AG04449 (cell line): ENCODE results near the gene M1AP.

Source experiments
- CTCF ChIA-PET: fragments of 350-600 bp; formaldehyde crosslinking; extraction: SDS; loops from one replicate; lab custom pipeline; 2021; ENCODE audit warnings: antibody characterized with exemption; lab: Yijun Ruan, JAX
- POLR2A ChIA-PET: fragments of 400-600, 350-600 bp; formaldehyde crosslinking; extraction: SDS; loops from one replicate; lab custom pipeline; 2020; ENCODE audit warnings: antibody characterized with exemption, inconsistent platforms; lab: Yijun Ruan, JAX
- DNase-seq: peaks from one replicate; pipeline ENCODE4 v3.0.0-alpha.2; 2010; ENCODE audit warnings: low read depth, low spot score
- H3K4me3 ChIP-seq: 2 replicates; pipeline ENCODE4 v1.5.1; 2011; ENCODE audit warnings: low read depth, mild to moderate bottlenecking, control low read depth, low read length
- CTCF ChIP-seq: IDR thresholded peaks from one replicate; pipeline ENCODE4 v1.5.1; 2011; ENCODE audit warnings: mild to moderate bottlenecking, moderate library complexity, low read length, control low read depth, inconsistent platforms; ENCODE audit not compliant: insufficient read depth; ENCODE audit errors: missing control alignments

Gene M1AP

GRCh38 chr2:74530239-74531187 is 117.6 kb downstream of the M1AP start:
- H3K4me3 ChIP-seq = peak overlapping the region; percentile 80
- DNase-seq = no peak
- no peak for TF ChIP-seq CTCF
- CTCF ChIA-PET = interaction anchor here (0.8 to 8.9 kb wide), 10 partner anchors 10 to 199 kb away, joined by 3 to 137 read pairs (median 10); partner anchors contain the start of genes CCDC142, PCGF1 and TTC31
- POLR2A ChIA-PET = interaction anchor here (0.5 to 3.0 kb wide), 19 partner anchors 8 to 76 kb away, joined by 3 to 11 read pairs (median 4); partner anchors contain the start of genes CCDC142, INO80B, LOXL3 and TTC31

- ChIA-PET CTCF (interaction anchor here (1.2 to 8.9 kb wide), 6 partner anchors 11 to 57 kb away, joined by 4 to 137 read pairs (median 8); partner anchors contain the start of genes CCDC142, PCGF1 and TTC31), POLR2A (interaction anchor here (0.5 to 1.9 kb wide), 15 partner anchors 9 to 149 kb away, joined by 3 to 9 read pairs (median 4); partner anchors contain the start of genes CCDC142, DCTN1, INO80B and LOXL3)
- no peak for TF ChIP-seq CTCF
- peak within 1 kb of the TSS; percentile 99 for H3K4me3 ChIP-seq
- peak; percentile 93 for DNase-seq
Observed at GRCh38 chr2:74529357-74530238, 118.5 kb downstream of the M1AP start, which contains the start of the genes AUP1 and HTRA2. Gene AUP1, minus strand, starts transcription at chr2:74529706. Its CDS starts 77 bp downstream, at chr2:74529629. Gene HTRA2, plus strand, starts transcription at chr2:74529933. Its CDS starts 74 bp downstream, at chr2:74530007.

GRCh38 chr2:74528600-74529356 is 119.4 kb downstream of the M1AP start:
- ChIA-PET POLR2A (interaction anchor here (1.1 to 1.9 kb wide), 9 partner anchors 25 to 74 kb away, joined by 3 to 9 read pairs (median 6); partner anchors contain the start of genes CCDC142, INO80B, LOXL3 and TTC31), CTCF (interaction anchor here (1.2 to 8.9 kb wide), 6 partner anchors 11 to 57 kb away, joined by 4 to 137 read pairs (median 8); partner anchors contain the start of genes CCDC142, PCGF1 and TTC31)
- no peak for DNase-seq
- H3K4me3 ChIP-seq = peak overlapping the region; percentile 99
- no peak for TF ChIP-seq CTCF

GRCh38 chr2:74527741-74528140 is 120.4 kb downstream of the M1AP start:
- TF ChIP-seq CTCF = no peak
- POLR2A ChIA-PET = no interaction called here
- CTCF ChIA-PET = interaction anchor here (1.5 to 8.9 kb wide), 4 partner anchors 20 to 58 kb away, joined by 3 to 137 read pairs (median 8); partner anchors contain the start of genes CCDC142, PCGF1 and TTC31
- H3K4me3 ChIP-seq = no peak overlapping the region; the same call in 1 of the 2 replicates
- DNase-seq = no peak

GRCh38 chr2:74526649-74527230 is 121.4 kb downstream of the M1AP start:
- DNase-seq = no peak
- H3K4me3 ChIP-seq = no peak overlapping the region
- no peak for TF ChIP-seq CTCF
- CTCF ChIA-PET = interaction anchor here (1.0 to 1.6 kb wide), 4 partner anchors 12 to 62 kb away, joined by 3 to 4 read pairs (median 3); partner anchors contain the start of genes PCGF1 and TLX2
- POLR2A ChIA-PET = interaction anchor here (0.8 kb wide), 1 partner anchor 23 kb away, joined by 3 read pairs; no protein-coding TSS in a partner anchor
